Epithelial cell of esophagus (primary cell): Measurements from ENCODE around the gene SIK3.

Experiments used
- DNase-seq: peaks from one replicate; pipeline ENCODE4 v3.0.0; 2010; ENCODE audit warnings: low read depth
- H3K4me3 ChIP-seq: 2 replicates; pipeline ENCODE4 v1.5.1; 2011; ENCODE audit warnings: mild to moderate bottlenecking, low read length, control low read depth
- TF ChIP-seq, protein P1 (sequence below): IDR thresholded peaks from 2 replicates; pipeline ENCODE4 v1.5.1; 2011; ENCODE audit warnings: low read depth, mild to moderate bottlenecking, low read length, control low read depth, inconsistent platforms; ENCODE audit not compliant: insufficient read depth; ENCODE audit errors: missing control alignments

Gene SIK3

GRCh38 chr11:117023178-117023577, 75.0 kb downstream of the SIK3 start:
- TF ChIP-seq, protein P1, sequence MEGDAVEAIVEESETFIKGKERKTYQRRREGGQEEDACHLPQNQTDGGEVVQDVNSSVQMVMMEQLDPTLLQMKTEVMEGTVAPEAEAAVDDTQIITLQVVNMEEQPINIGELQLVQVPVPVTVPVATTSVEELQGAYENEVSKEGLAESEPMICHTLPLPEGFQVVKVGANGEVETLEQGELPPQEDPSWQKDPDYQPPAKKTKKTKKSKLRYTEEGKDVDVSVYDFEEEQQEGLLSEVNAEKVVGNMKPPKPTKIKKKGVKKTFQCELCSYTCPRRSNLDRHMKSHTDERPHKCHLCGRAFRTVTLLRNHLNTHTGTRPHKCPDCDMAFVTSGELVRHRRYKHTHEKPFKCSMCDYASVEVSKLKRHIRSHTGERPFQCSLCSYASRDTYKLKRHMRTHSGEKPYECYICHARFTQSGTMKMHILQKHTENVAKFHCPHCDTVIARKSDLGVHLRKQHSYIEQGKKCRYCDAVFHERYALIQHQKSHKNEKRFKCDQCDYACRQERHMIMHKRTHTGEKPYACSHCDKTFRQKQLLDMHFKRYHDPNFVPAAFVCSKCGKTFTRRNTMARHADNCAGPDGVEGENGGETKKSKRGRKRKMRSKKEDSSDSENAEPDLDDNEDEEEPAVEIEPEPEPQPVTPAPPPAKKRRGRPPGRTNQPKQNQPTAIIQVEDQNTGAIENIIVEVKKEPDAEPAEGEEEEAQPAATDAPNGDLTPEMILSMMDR, result no peak
- H3K4me3 ChIP-seq, result no peak overlapping the region
- no peak for DNase-seq

DNA sequence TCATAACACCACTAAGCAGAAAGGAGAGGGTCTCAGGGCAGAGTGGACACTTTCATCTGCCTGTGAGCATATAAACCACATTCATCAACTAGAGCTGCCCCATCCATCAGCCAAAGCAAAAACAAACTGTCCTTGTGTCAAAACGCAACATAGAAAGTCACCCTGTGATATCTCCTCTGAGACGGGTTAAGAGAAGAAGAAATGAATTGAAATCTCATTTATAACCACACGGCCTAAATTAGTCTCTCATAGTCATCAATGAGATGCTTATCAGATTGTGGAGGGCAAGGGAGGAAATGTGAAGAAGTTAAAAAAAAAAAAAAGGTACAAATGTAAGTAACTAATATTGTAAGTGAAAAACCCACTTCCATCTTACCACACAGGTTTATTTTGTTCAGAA, 75.7 kb downstream of the SIK3 start:
- TF ChIP-seq, protein P1, result no peak
- DNase-seq, result no peak
- no peak overlapping the region for H3K4me3 ChIP-seq

DNA sequence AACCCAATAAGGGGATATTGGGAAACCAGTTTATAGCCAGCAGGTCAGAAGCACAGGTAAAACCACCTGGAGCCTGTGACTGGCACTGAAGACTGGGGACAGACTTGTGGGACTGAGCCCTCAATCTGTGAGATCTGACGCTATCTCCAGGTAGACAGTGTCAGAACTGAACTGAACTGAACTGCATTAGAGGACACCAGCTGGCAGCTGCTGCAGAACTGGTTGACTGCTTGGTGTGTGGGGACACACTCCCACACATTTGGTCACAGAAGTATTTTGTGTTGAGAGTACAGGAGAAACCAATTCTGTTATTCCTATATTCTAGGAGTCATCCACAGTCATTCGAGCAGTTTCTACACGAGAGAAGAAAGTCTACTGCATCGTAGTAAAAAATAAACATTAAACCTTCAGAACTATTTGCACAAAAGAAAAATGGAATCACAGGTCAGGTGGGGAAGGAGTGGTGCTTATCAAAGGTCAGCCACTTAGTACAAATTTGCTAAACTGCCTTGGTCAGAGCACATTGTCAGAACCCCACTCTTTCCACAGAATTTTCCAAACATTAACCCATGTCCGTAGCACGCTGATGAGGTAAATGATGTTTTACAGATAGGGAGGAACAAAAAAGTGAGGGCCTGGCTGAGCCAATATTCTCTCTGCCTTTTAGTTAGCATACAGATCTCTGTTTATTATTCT, 77.2 kb downstream of the SIK3 start:
- no peak for DNase-seq
- TF ChIP-seq, protein P1, result no peak
- no peak overlapping the region for H3K4me3 ChIP-seq

DNA sequence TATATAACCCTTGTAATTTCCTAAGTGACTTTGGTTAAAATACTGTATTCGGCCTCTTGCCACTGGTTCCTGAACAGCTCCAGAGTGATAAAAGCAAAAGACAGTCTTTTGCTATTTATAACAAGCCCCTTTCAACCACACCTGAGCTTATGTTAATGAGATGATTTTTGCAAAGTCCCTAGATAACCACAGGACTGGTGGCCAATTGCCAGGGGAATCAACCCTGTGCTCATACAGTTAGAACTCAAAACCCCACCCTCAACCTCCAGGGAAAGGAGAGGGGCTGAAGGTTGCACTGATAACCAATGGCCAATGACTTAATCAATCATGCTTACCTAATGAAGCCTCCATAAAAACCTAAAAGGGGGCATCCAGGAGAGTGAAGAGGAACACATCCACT, 77.9 kb downstream of the SIK3 start:
- H3K4me3 ChIP-seq, result no peak overlapping the region
- no peak for DNase-seq
- TF ChIP-seq, protein P1, result no peak

GRCh38 chr11:117019871-117020270, 78.4 kb downstream of the SIK3 start:
- DNase-seq, result no peak
- H3K4me3 ChIP-seq, result no peak overlapping the region
- TF ChIP-seq, protein P1, result no peak

DNA sequence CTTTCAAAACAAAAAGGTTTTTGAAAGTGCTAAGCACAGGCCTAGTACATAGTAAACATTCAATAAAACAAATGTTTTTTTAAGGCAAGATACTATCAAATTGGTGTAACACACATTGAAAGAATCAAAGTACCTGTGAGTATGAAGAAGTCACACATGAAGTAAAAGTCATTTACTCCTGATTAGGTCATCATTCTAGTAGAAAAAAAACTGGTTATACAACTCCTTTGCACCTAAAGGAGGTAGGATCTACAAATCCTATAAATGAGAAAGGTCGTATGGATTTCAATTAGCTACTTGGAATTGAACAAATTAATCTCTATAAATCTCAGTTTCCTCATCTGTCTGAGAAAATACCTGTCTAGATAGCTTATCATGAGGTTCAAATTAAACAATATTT, 80.8 kb downstream of the SIK3 start:
- DNase-seq, result peak; percentile 58
- TF ChIP-seq, protein P1, result no peak
- H3K4me3 ChIP-seq, result no peak overlapping the region

DNA sequence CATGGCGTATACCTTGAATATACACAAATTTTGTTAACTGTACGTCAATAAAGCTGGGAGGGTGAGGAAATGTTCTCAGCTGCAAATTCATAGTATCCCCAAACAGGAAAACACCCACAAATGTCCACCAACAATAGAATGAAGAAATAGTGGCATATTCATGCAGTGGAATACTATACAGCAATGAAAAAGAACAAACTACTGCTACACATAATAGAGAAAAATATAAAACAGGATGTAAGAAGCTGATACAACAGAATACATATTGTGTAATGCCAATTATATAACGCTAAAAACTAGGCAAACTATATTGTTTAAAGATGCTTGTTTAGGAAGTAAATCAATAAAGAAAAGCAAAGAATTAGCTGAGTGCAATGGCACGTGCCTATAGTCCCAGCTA, 81.5 kb downstream of the SIK3 start:
- TF ChIP-seq, protein P1, result no peak
- H3K4me3 ChIP-seq, result no peak overlapping the region
- no peak for DNase-seq
